Epithelial cell of proximal tubule (primary cell): Measurements from ENCODE around the gene TPCN1. TPM values are rescaled to one million over a fixed set of nuclear protein-coding genes. Genes with fewer than 3 reads are reported as not detected.
"Not testable (repeated sequence)": the region's sequence is repeated elsewhere in the genome, so short reads cannot be mapped to it uniquely, and the experiment has no call there.

Source experiments
- DNase-seq: peaks from one replicate; pipeline ENCODE4 v3.0.0-alpha.2; 2011; ENCODE audit warnings: low read depth
- H3K4me3 ChIP-seq: 2 replicates; pipeline ENCODE4 v1.5.1; 2011; ENCODE audit warnings: low read depth, mild to moderate bottlenecking, low read length
- CTCF ChIP-seq: conservative IDR thresholded peaks from 2 replicates; pipeline ENCODE4 v1.5.1; 2012; ENCODE audit warnings: low read depth, mild to moderate bottlenecking, low read length
- total RNA-seq: library from RNA; depleted of rRNA; stranded (reverse); fragments of >200 nt; gene quantifications from 2 replicates; pipeline ENCODE4 v1.2.3, GENCODE V29; 2015

TPCN1 gene
- total RNA-seq, 1 donor from 2014 or later = 32.0 TPM

GRCh38 chr12:113202300-113203075 lies 18.8 kb upstream of the TPCN1 start:
- no peak for DNase-seq
- no peak for TF ChIP-seq CTCF
- no peak overlapping the region for H3K4me3 ChIP-seq

GRCh38 chr12:113203852-113204760 lies 17.2 kb upstream of the TPCN1 start:
- TF ChIP-seq CTCF = no peak
- DNase-seq = no peak
- no peak overlapping the region for H3K4me3 ChIP-seq

- H3K4me3 ChIP-seq = no peak overlapping the region
- TF ChIP-seq CTCF = no peak
- no peak for DNase-seq
These were observed 16.5 kb upstream of the TPCN1 start for GRCh38 chr12:113204804-113205203.

GRCh38 chr12:113206802-113207201 lies 14.5 kb upstream of the TPCN1 start:
- not testable (repeated sequence) for DNase-seq, H3K4me3 ChIP-seq

GRCh38 chr12:113207613-113208040 lies 13.6 kb upstream of the TPCN1 start:
- TF ChIP-seq CTCF = no peak
- no peak overlapping the region for H3K4me3 ChIP-seq
- no peak for DNase-seq

GRCh38 chr12:113208041-113208934 lies 13.0 kb upstream of the TPCN1 start:
- no peak for TF ChIP-seq CTCF
- no peak for DNase-seq
- H3K4me3 ChIP-seq = no peak overlapping the region
